ENCODE data around the gene SLC38A1.
"Not testable (repeated sequence)": the region's sequence is repeated elsewhere in the genome, so short reads cannot be mapped to it uniquely, and the experiment has no call there.

GRCh38 chr12:46249960-46250359, 18.9 kb downstream of the SLC38A1 start:
- TF ChIP-seq CTCF (conservative IDR thresholded peaks at IDR 0.05; ENCODE audit: low read depth in 2 of 2); EZH2 (IDR thresholded peaks at IDR 0.05; ENCODE audit: low read depth, unreplicated experiment): not testable (repeated sequence)

Measured in GM23338 (cell line).